Mammary epithelial cell (primary cell): ENCODE measurements around the gene STPG4.
"Not testable (repeated sequence)": the region's sequence is repeated elsewhere in the genome, so short reads cannot be mapped to it uniquely, and the experiment has no call there.

Experiments used
- CTCF ChIP-seq, 2 donors: IDR thresholded peaks in 1 of 2; conservative IDR thresholded peaks in 1 of 2; 2 replicates each; pipeline ENCODE4 v1.5.1; 2011 to 2012; ENCODE audit warnings: inconsistent platforms in 2 of 2, low read length in 2 of 2, mild to moderate bottlenecking in 2 of 2, control low read depth in 1 of 2, low read depth in 1 of 2; ENCODE audit not compliant: insufficient read depth in 1 of 2; ENCODE audit errors: extremely low read depth in 1 of 2
- EZH2 ChIP-seq: IDR thresholded peaks from 2 replicates; pipeline ENCODE4 v1.6.1; 2012; ENCODE audit warnings: low read length, inconsistent platforms, borderline replicate concordance

GRCh38 chr2:47108267-47109006 lies 46.7 kb downstream of the STPG4 start:
- not testable (repeated sequence) for TF ChIP-seq EZH2; CTCF (conservative IDR thresholded peaks at IDR 0.05 in 1 of 2, IDR thresholded peaks at IDR 0.05 in 1 of 2; ENCODE audit: extremely low read depth in 1 of 2, insufficient read depth in 1 of 2, low read depth in 1 of 2, low read length in 2 of 2)
